HEK293 (cell line): ENCODE data around the gene ZIC5.
A peak's percentile ranks its signal among the peaks of the same experiment; 100 is the strongest.

Experiments used
- GLI2 ChIP-seq: fragments of 450-650 bp; formaldehyde crosslinking; IDR thresholded peaks from 2 replicates; pipeline ENCODE4; 2017; ENCODE audit warnings: missing biosample characterization, missing genetic modification characterization, low read depth, borderline replicate concordance
- HOXA7 ChIP-seq: sonication (generic); formaldehyde crosslinking; IDR thresholded peaks from 2 replicates; pipeline ENCODE4 v1.8.1; 2022; ENCODE audit warnings: missing genetic modification reagents, borderline replicate concordance
- KLF10 ChIP-seq: fragments of 450-650 bp; IDR thresholded peaks from 2 replicates; pipeline ENCODE4 v1.5.1; 2018; ENCODE audit warnings: missing biosample characterization, mild to moderate bottlenecking, missing genetic modification characterization
- MEIS1 ChIP-seq: sonication (generic); formaldehyde crosslinking; IDR thresholded peaks from 2 replicates; pipeline ENCODE4 v1.8.1; 2022; ENCODE audit warnings: missing genetic modification reagents, mild to moderate bottlenecking, borderline replicate concordance
- OSR2 ChIP-seq: fragments of 450-650 bp; formaldehyde crosslinking; IDR thresholded peaks from 2 replicates; pipeline ENCODE4 v1.5.1; 2016; ENCODE audit warnings: missing biosample characterization, missing genetic modification characterization
- RBAK ChIP-seq: fragments of 450-650 bp; formaldehyde crosslinking; IDR thresholded peaks from 2 replicates; pipeline ENCODE4 v1.5.1; 2016; ENCODE audit warnings: missing biosample characterization, missing genetic modification characterization
- REPIN1 ChIP-seq: fragments of 450-650 bp; formaldehyde crosslinking; IDR thresholded peaks from 2 replicates; pipeline ENCODE4 v1.5.1; 2017; ENCODE audit warnings: missing biosample characterization, missing genetic modification characterization, low read depth
- ZBTB1 ChIP-seq: fragments of 450-650 bp; formaldehyde crosslinking; IDR thresholded peaks from 2 replicates; pipeline ENCODE4 v1.5.1; 2016; ENCODE audit warnings: missing biosample characterization, missing genetic modification characterization
- ZBTB48 ChIP-seq: fragments of 450-650 bp; formaldehyde crosslinking; IDR thresholded peaks from 2 replicates; pipeline ENCODE4 v1.5.1; 2016; ENCODE audit warnings: missing biosample characterization, missing genetic modification characterization
- ZFP37 ChIP-seq: fragments of 450-650 bp; formaldehyde crosslinking; IDR thresholded peaks from 2 replicates; pipeline ENCODE4 v1.5.1; 2016; ENCODE audit warnings: missing biosample characterization, missing genetic modification characterization
- ZFP41 ChIP-seq: fragments of 450-650 bp; formaldehyde crosslinking; IDR thresholded peaks from 2 replicates; pipeline ENCODE4 v1.5.1; 2016; ENCODE audit warnings: missing biosample characterization, missing genetic modification characterization, borderline replicate concordance
- ZFP69B ChIP-seq: fragments of 450-650 bp; formaldehyde crosslinking; IDR thresholded peaks from 2 replicates; pipeline ENCODE4 v1.5.1; 2016; ENCODE audit warnings: missing biosample characterization, missing genetic modification characterization
- ZNF121 ChIP-seq: fragments of 450-650 bp; formaldehyde crosslinking; IDR thresholded peaks from 2 replicates; pipeline ENCODE4 v1.5.1; 2016; ENCODE audit warnings: missing biosample characterization, missing genetic modification characterization
- ZNF132 ChIP-seq: fragments of 450-650 bp; formaldehyde crosslinking; IDR thresholded peaks from 2 replicates; pipeline ENCODE4 v1.5.1; 2017; ENCODE audit warnings: missing biosample characterization, missing genetic modification characterization, borderline replicate concordance
- ZNF311 ChIP-seq: fragments of 450-650 bp; formaldehyde crosslinking; IDR thresholded peaks from 2 replicates; pipeline ENCODE4 v1.5.1; 2017; ENCODE audit warnings: missing biosample characterization, missing genetic modification characterization, borderline replicate concordance
- ZNF350 ChIP-seq: fragments of 450-650 bp; formaldehyde crosslinking; IDR thresholded peaks from 2 replicates; pipeline ENCODE4 v1.5.0; 2017; ENCODE audit warnings: missing biosample characterization, mild to moderate bottlenecking, missing genetic modification characterization
- ZNF394 ChIP-seq: fragments of 450-650 bp; formaldehyde crosslinking; IDR thresholded peaks from 2 replicates; pipeline ENCODE4 v1.5.1; 2016; ENCODE audit warnings: missing biosample characterization, missing genetic modification characterization, mild to moderate bottlenecking, moderate library complexity, borderline replicate concordance
- ZNF426 ChIP-seq: fragments of 450-650 bp; formaldehyde crosslinking; IDR thresholded peaks from 2 replicates; pipeline ENCODE4 v1.5.1; 2017; ENCODE audit warnings: missing biosample characterization, missing genetic modification characterization, mild to moderate bottlenecking, inconsistent platforms, moderate library complexity
- ZNF473 ChIP-seq: fragments of 450-650 bp; formaldehyde crosslinking; IDR thresholded peaks from 2 replicates; pipeline ENCODE4 v1.5.1; 2017; ENCODE audit warnings: missing biosample characterization, missing genetic modification characterization
- ZNF561 ChIP-seq: fragments of 450-650 bp; IDR thresholded peaks from 2 replicates; pipeline ENCODE4 v1.5.1; 2018; ENCODE audit warnings: missing biosample characterization, missing genetic modification characterization, borderline replicate concordance
- ZNF596 ChIP-seq: fragments of 450-650 bp; IDR thresholded peaks from 2 replicates; pipeline ENCODE4 v1.5.0; 2018; ENCODE audit warnings: missing biosample characterization, mild to moderate bottlenecking, missing genetic modification characterization, moderate library complexity
- ZNF624 ChIP-seq: fragments of 450-650 bp; formaldehyde crosslinking; IDR thresholded peaks from 2 replicates; pipeline ENCODE4 v1.5.1; 2017; ENCODE audit warnings: missing biosample characterization, missing genetic modification characterization
- ZNF670 ChIP-seq: fragments of 450-650 bp; formaldehyde crosslinking; IDR thresholded peaks from 2 replicates; pipeline ENCODE4 v1.5.1; 2016; ENCODE audit warnings: missing biosample characterization, missing genetic modification characterization, low read depth
- ZNF76 ChIP-seq: fragments of 450-650 bp; formaldehyde crosslinking; IDR thresholded peaks from 2 replicates; pipeline ENCODE4; 2016; ENCODE audit warnings: low read depth, missing biosample characterization, missing genetic modification characterization, borderline replicate concordance
- ZNF777 ChIP-seq: fragments of 450-650 bp; formaldehyde crosslinking; IDR thresholded peaks from 2 replicates; pipeline ENCODE4 v1.5.1; 2017; ENCODE audit warnings: missing biosample characterization, missing genetic modification characterization, borderline replicate concordance
- ZNF785 ChIP-seq: fragments of 450-650 bp; formaldehyde crosslinking; IDR thresholded peaks from 2 replicates; pipeline ENCODE4 v1.5.1; 2016; ENCODE audit warnings: missing biosample characterization, missing genetic modification characterization
- ZNF792 ChIP-seq: fragments of 450-650 bp; formaldehyde crosslinking; IDR thresholded peaks from 2 replicates; pipeline ENCODE4 v1.5.1; 2016; ENCODE audit warnings: missing biosample characterization, missing genetic modification characterization
- ZNF843 ChIP-seq: fragments of 450-650 bp; formaldehyde crosslinking; IDR thresholded peaks from 2 replicates; pipeline ENCODE4 v1.5.1; 2016; ENCODE audit warnings: missing biosample characterization, missing genetic modification characterization
- ZXDB ChIP-seq: fragments of 450-650 bp; formaldehyde crosslinking; IDR thresholded peaks from 2 replicates; pipeline ENCODE4 v1.5.1; 2016; ENCODE audit warnings: missing biosample characterization, missing genetic modification characterization
- TF ChIP-seq, protein P1 (sequence below): fragments of 450-650 bp; formaldehyde crosslinking; IDR thresholded peaks from 2 replicates; pipeline ENCODE4 v1.5.1; 2016; ENCODE audit warnings: missing biosample characterization, missing genetic modification characterization
- TF ChIP-seq, protein P2 (sequence below): fragments of 450-650 bp; IDR thresholded peaks from 2 replicates; pipeline ENCODE4 v1.5.1; 2018; ENCODE audit warnings: missing biosample characterization, mild to moderate bottlenecking, missing genetic modification characterization
- TF ChIP-seq, protein P3 (sequence below): fragments of 450-650 bp; formaldehyde crosslinking; IDR thresholded peaks from 2 replicates; pipeline ENCODE4 v1.5.1; 2016; ENCODE audit warnings: missing biosample characterization, missing genetic modification characterization, low read depth
- TF ChIP-seq, protein P4 (sequence below): fragments of 450-650 bp; formaldehyde crosslinking; IDR thresholded peaks from 2 replicates; pipeline ENCODE4 v1.5.1; 2016; ENCODE audit warnings: missing biosample characterization, missing genetic modification characterization
- TF ChIP-seq, protein P5 (sequence below): fragments of 450-650 bp; formaldehyde crosslinking; IDR thresholded peaks from 2 replicates; pipeline ENCODE4 v1.5.1; 2017; ENCODE audit warnings: missing biosample characterization, mild to moderate bottlenecking, missing genetic modification characterization, moderate library complexity

ZIC5 gene

DNA sequence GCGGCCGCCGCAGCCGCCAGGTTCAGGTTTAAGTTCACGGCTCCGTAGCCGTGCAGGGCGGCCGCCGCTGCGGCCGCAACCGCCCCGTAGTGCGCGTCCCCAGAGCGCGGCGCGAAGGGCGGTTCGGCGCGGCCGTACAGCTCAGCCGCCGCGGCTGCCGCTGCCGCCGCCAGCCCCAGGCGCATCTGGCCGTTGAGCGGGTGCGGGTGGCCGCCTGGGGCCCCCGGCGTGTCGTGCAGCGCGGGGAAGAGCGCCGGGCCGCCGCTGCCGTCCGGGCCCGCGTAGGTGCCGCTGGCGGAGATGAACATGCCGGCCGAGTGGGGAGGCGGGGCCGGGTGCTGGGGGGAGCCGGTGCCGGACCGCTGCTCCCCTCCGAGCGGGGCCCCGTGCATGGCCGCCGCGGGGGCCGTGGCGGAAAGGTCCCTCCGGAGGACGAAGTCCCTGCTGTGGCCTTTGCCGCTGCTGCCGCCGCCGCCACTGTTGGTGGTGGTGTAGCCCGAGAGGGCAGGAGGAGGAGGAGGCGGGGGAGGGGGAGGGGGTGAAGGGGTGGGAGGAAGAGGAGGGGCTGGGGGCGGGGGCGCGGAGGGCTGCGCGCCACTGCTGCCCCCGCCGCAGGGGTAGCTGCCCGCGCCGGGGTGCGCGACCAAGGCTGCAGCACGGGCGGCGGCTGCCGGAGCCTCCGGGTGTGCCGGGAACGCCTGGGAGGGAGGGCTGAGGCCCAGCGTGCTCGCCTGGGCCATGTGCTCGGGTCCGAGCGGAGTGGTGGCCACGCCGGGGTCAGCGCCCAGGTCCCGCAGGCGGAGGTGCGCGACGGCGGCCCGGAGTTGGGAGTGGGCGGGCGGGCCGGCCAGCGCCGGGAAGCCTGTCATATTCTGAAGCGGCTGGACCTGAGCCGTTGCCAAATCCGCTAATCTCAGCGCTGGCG, 654 bp downstream of the ZIC5 start (continued):
- TF ChIP-seq ZNF394 (tag by site-specific recombination): no peak
- no peak for TF ChIP-seq ZNF132 (tag by site-specific recombination)
- no peak for TF ChIP-seq ZNF311 (tag by site-specific recombination)
- TF ChIP-seq, protein P1, sequence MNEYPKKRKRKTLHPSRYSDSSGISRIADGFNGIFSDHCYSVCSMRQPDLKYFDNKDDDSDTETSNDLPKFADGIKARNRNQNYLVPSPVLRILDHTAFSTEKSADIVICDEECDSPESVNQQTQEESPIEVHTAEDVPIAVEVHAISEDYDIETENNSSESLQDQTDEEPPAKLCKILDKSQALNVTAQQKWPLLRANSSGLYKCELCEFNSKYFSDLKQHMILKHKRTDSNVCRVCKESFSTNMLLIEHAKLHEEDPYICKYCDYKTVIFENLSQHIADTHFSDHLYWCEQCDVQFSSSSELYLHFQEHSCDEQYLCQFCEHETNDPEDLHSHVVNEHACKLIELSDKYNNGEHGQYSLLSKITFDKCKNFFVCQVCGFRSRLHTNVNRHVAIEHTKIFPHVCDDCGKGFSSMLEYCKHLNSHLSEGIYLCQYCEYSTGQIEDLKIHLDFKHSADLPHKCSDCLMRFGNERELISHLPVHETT (tag by site-specific recombination): no peak
- TF ChIP-seq ZNF624 (tag by site-specific recombination): no peak
- TF ChIP-seq MEIS1 (CRISPR knock-in tag): no peak
- TF ChIP-seq ZNF76 (tag by site-specific recombination): no peak
- no peak for TF ChIP-seq KLF10 (tag by site-specific recombination)
- TF ChIP-seq ZNF426 (tag by site-specific recombination): no peak
- TF ChIP-seq ZNF473 (tag by site-specific recombination): no peak
- TF ChIP-seq ZNF561 (tag by site-specific recombination): no peak; the same call in 1 of the 2 replicates
- no peak for TF ChIP-seq RBAK
- TF ChIP-seq, protein P2, sequence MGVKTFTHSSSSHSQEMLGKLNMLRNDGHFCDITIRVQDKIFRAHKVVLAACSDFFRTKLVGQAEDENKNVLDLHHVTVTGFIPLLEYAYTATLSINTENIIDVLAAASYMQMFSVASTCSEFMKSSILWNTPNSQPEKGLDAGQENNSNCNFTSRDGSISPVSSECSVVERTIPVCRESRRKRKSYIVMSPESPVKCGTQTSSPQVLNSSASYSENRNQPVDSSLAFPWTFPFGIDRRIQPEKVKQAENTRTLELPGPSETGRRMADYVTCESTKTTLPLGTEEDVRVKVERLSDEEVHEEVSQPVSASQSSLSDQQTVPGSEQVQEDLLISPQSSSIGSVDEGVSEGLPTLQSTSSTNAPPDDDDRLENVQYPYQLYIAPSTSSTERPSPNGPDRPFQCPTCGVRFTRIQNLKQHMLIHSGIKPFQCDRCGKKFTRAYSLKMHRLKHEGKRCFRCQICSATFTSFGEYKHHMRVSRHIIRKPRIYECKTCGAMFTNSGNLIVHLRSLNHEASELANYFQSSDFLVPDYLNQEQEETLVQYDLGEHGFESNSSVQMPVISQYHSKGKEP (tag by site-specific recombination): peak; percentile 11; the same call in 1 of the 2 replicates
- no peak for TF ChIP-seq ZFP41
- TF ChIP-seq ZXDB: no peak
- TF ChIP-seq, protein P3, sequence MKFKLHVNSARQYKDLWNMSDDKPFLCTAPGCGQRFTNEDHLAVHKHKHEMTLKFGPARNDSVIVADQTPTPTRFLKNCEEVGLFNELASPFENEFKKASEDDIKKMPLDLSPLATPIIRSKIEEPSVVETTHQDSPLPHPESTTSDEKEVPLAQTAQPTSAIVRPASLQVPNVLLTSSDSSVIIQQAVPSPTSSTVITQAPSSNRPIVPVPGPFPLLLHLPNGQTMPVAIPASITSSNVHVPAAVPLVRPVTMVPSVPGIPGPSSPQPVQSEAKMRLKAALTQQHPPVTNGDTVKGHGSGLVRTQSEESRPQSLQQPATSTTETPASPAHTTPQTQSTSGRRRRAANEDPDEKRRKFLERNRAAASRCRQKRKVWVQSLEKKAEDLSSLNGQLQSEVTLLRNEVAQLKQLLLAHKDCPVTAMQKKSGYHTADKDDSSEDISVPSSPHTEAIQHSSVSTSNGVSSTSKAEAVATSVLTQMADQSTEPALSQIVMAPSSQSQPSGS (tag by site-specific recombination): no peak
- TF ChIP-seq ZNF350 (tag by site-specific recombination): no peak
- TF ChIP-seq REPIN1 (tag by site-specific recombination): no peak
- no peak for TF ChIP-seq ZNF843 (tag by site-specific recombination)
- TF ChIP-seq ZNF596 (tag by site-specific recombination): peak; percentile 14; the same call in 1 of the 2 replicates
- no peak for TF ChIP-seq ZNF792 (tag by site-specific recombination)
- TF ChIP-seq, protein P4, sequence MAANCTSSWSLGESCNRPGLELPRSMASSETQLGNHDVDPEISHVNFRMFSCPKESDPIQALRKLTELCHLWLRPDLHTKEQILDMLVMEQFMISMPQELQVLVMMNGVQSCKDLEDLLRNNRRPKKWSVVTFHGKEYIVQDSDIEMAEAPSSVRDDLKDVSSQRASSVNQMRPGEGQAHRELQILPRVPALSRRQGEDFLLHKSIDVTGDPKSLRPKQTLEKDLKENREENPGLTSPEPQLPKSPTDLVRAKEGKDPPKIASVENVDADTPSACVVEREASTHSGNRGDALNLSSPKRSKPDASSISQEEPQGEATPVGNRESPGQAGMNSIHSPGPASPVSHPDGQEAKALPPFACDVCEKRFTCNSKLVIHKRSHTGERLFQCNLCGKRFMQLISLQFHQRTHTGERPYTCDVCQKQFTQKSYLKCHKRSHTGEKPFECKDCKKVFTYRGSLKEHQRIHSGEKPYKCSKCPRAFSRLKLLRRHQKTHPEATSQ (tag by site-specific recombination): no peak
- peak; percentile 51 for TF ChIP-seq OSR2 (tag by site-specific recombination)
- TF ChIP-seq, protein P5, sequence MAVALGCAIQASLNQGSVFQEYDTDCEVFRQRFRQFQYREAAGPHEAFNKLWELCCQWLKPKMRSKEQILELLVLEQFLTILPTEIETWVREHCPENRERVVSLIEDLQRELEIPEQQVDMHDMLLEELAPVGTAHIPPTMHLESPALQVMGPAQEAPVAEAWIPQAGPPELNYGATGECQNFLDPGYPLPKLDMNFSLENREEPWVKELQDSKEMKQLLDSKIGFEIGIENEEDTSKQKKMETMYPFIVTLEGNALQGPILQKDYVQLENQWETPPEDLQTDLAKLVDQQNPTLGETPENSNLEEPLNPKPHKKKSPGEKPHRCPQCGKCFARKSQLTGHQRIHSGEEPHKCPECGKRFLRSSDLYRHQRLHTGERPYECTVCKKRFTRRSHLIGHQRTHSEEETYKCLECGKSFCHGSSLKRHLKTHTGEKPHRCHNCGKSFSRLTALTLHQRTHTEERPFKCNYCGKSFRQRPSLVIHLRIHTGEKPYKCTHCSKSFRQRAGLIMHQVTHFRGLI (tag by site-specific recombination): no peak
- TF ChIP-seq ZNF785 (tag by site-specific recombination): no peak
- no peak for TF ChIP-seq ZBTB48
- TF ChIP-seq HOXA7 (CRISPR knock-in tag): no peak
- TF ChIP-seq ZNF670 (tag by site-specific recombination): no peak
- TF ChIP-seq ZNF121 (tag by site-specific recombination): no peak
- TF ChIP-seq GLI2: no peak
- TF ChIP-seq ZNF777 (tag by site-specific recombination): no peak
- TF ChIP-seq ZFP69B (tag by site-specific recombination): no peak
- TF ChIP-seq ZFP37 (tag by site-specific recombination): no peak
- TF ChIP-seq ZBTB1: no peak
